Neutrophil (primary cell): ENCODE data around the gene ZNF354C.
"Not testable (repeated sequence)": the region's sequence is repeated elsewhere in the genome, so short reads cannot be mapped to it uniquely, and the experiment has no call there.

Experiments used
- H3K27ac ChIP-seq: fragments of 200-600 bp; sonication (generic); 2 replicates; pipeline ENCODE4 v1.5.1; 2016; ENCODE audit warnings: mild to moderate bottlenecking, moderate library complexity
- H3K27me3 ChIP-seq: fragments of 200-600 bp; sonication (generic); 2 replicates; pipeline ENCODE4 v1.6.0; 2016; ENCODE audit warnings: mild to moderate bottlenecking
- H3K36me3 ChIP-seq: fragments of 200-600 bp; sonication (generic); 2 replicates; pipeline ENCODE4 v1.5.1; 2017
- H3K4me1 ChIP-seq, 2 experiments: fragments of 200-600 bp in 1 of 2; sonication (generic) in 1 of 2; 1 replicate in 1 of 2; 2 replicates in 1 of 2; pipeline versions ENCODE4 v1.5.1 to v1.6.1; 2013 to 2016; ENCODE audit warnings: low read depth in 1 of 2, low read length in 1 of 2, mild to moderate bottlenecking in 1 of 2, moderate library complexity in 1 of 2; ENCODE audit not compliant: control insufficient read depth in 1 of 2, insufficient read depth in 1 of 2
- H3K4me3 ChIP-seq, 2 experiments: fragments of 200-600 bp in 1 of 2; sonication (generic) in 1 of 2; 1 replicate in 1 of 2; 2 replicates in 1 of 2; pipeline ENCODE4 v1.5.1; 2013 to 2016; ENCODE audit warnings: low read depth in 1 of 2, low read length in 1 of 2, mild to moderate bottlenecking in 1 of 2, moderate library complexity in 1 of 2
- H3K9me3 ChIP-seq: fragments of 200-600 bp; sonication (generic); 2 replicates; pipeline ENCODE4 v1.5.1; 2016
- CTCF ChIP-seq: fragments of 200-600 bp; sonication (generic); IDR thresholded peaks from 2 replicates; pipeline ENCODE4 v1.5.1; 2016; ENCODE audit warnings: antibody characterized with exemption

The ZNF354C gene

GRCh38 chr5:179065703-179066102 lies 5.5 kb downstream of the ZNF354C start:
- Histone ChIP-seq H3K4me3 (no peak overlapping the region), H3K27me3 (peaks cover under 1% of the 10 kb centered on the region), H3K4me1 (peaks cover 0 to 2% of the 10 kb centered on the region in 2 experiments), H3K9me3 (peaks cover 16% of the 10 kb centered on the region), H3K36me3 (no peaks in the 10 kb centered on the region), H3K27ac (no peak overlapping the region)
- no peak for TF ChIP-seq CTCF

DNA sequence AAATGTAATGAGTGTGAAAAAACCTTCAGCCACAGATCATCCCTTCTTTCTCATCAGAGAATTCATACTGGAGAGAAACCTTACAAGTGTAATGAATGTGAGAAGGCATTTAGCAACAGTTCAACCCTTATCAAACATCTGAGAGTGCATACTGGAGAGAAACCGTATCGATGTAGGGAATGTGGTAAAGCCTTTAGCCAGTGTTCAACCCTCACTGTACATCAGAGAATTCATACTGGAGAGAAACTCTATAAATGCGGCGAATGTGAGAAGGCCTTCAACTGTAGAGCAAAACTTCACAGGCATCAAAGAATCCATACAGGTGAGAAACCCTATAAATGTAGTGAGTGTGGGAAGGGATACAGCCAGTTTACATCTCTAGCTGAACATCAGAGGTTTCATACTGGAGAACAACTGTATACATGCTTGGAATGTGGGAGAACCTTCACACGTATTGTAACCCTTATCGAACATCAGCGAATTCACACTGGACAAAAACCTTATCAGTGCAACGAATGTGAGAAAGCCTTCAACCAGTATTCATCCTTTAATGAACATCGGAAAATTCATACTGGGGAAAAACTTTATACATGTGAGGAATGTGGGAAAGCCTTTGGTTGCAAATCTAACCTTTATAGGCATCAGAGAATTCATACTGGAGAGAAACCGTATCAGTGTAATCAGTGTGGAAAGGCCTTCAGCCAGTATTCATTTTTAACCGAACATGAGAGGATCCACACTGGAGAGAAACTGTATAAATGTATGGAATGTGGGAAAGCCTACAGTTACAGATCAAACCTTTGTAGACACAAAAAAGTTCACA lies 19.2 kb downstream of the ZNF354C start:
- Histone ChIP-seq H3K9me3 (peaks cover 61% of the 10 kb centered on the region), H3K4me1 (no peaks in the 10 kb centered on the region), H3K36me3 (no peaks in the 10 kb centered on the region)

DNA sequence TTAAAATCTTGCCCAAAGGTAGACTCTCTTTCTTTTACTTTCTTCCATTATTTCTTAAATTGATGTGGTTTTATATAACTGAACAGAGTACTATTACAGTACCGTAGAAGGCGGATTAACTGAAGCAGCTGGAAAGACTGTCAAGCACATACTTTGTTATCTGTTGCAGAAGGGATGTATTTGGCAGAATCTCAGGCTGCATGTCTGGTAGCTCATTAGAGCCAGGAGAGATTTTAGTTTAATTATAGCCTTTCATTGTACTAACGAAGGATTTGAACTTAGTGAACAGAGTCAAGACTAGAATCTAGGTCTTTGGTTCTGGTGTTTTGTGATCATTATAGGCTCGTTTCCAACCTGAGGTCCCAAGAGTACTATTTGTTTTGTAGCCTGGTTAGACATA lies 20.6 kb downstream of the ZNF354C start:
- H3K27me3 ChIP-seq, result no peaks in the 10 kb centered on the region
- peaks cover 64% of the 10 kb centered on the region for H3K9me3 ChIP-seq
- TF ChIP-seq CTCF, result no peak
- no peak overlapping the region for H3K27ac ChIP-seq
- no peaks in the 10 kb centered on the region for H3K4me1 ChIP-seq
- no peak overlapping the region for H3K4me3 ChIP-seq
- H3K36me3 ChIP-seq, result no peaks in the 10 kb centered on the region

More for the DNA sequence above, 19.2 kb downstream of the ZNF354C start:
- Histone ChIP-seq H3K4me3 (no peak overlapping the region), H3K27ac (no peak overlapping the region), H3K27me3 (no peaks in the 10 kb centered on the region)
- TF ChIP-seq CTCF, result no peak

GRCh38 chr5:179089502-179089901 lies 29.3 kb downstream of the ZNF354C start:
- Histone ChIP-seq H3K36me3 (no peaks in the 10 kb centered on the region), H3K27me3 (no peaks in the 10 kb centered on the region), H3K9me3 (peaks cover 23% of the 10 kb centered on the region), H3K4me3 (no peak overlapping the region), H3K27ac (no peak overlapping the region), H3K4me1 (no peaks in the 10 kb centered on the region)
- no peak for TF ChIP-seq CTCF

GRCh38 chr5:179101282-179101681 lies 41.1 kb downstream of the ZNF354C start:
- H3K4me3 ChIP-seq, H3K36me3 ChIP-seq, H3K27ac ChIP-seq, H3K4me1 ChIP-seq, H3K27me3 ChIP-seq: not testable (repeated sequence)
- H3K9me3 ChIP-seq, result peaks cover 18% of the 10 kb centered on the region

- Histone ChIP-seq H3K36me3 (no peaks in the 10 kb centered on the region), H3K9me3 (peaks cover 4% of the 10 kb centered on the region), H3K27ac (no peak overlapping the region), H3K27me3 (no peaks in the 10 kb centered on the region), H3K4me1 (no peaks in the 10 kb centered on the region), H3K4me3 (no peak overlapping the region)
- TF ChIP-seq CTCF, result no peak
These were observed 50.4 kb downstream of the ZNF354C start for GRCh38 chr5:179110528-179110927.
